Keratinocyte (primary cell): ENCODE measurements around the gene CAPN5. TPM values are rescaled to one million over a fixed set of nuclear protein-coding genes. Genes with fewer than 3 reads are reported as not detected.

Experiments used
- DNase-seq: peaks from one replicate; pipeline ENCODE4 v3.0.0-alpha.2; 2011; ENCODE audit warnings: low read depth, missing footprints, low spot score
- FAIRE-seq: peaks from 2 replicates; lab custom pipeline; 2011; peaks lifted over from hg19 to GRCh38; lab: Jason Lieb, UNC
- H2AFZ ChIP-seq: 2 replicates; pipeline ENCODE4 v1.6.0; 2012; ENCODE audit warnings: low read length, control low read depth, inconsistent platforms; ENCODE audit not compliant: control insufficient read depth
- H3K27ac ChIP-seq: 2 replicates; pipeline ENCODE4 v1.5.1; 2011; ENCODE audit warnings: low read length; ENCODE audit not compliant: control insufficient read depth, insufficient read depth
- H3K27me3 ChIP-seq: 3 replicates; pipeline ENCODE4 v1.6.0; 2011; ENCODE audit warnings: low read length; ENCODE audit not compliant: control insufficient read depth, insufficient read depth; ENCODE audit errors: extremely low read depth
- H3K36me3 ChIP-seq, 2 experiments: 2 replicates in 1 of 2; 3 replicates in 1 of 2; pipeline ENCODE4 v1.5.1; 2011; ENCODE audit warnings: low read length in 2 of 2, mild to moderate bottlenecking in 1 of 2; ENCODE audit not compliant: control insufficient read depth in 2 of 2, insufficient read depth in 2 of 2; ENCODE audit errors: extremely low read depth in 1 of 2
- H3K4me1 ChIP-seq: 3 replicates; pipeline ENCODE4 v1.5.1; 2011; ENCODE audit warnings: low read length; ENCODE audit not compliant: control insufficient read depth, insufficient read depth; ENCODE audit errors: extremely low read depth
- H3K4me2 ChIP-seq: 3 replicates; pipeline ENCODE4 v1.6.0; 2011; ENCODE audit warnings: low read depth, low read length; ENCODE audit not compliant: control insufficient read depth, insufficient read depth; ENCODE audit errors: extremely low read depth
- H3K4me3 ChIP-seq, 3 experiments: fragments of 200-600 bp in 1 of 3; sonication (generic) in 1 of 3; 2 replicates in 2 of 3; 3 replicates in 1 of 3; pipeline ENCODE4 v1.5.1; 2011 to 2016; ENCODE audit warnings: low read length in 3 of 3, mild to moderate bottlenecking in 3 of 3, control low read depth in 2 of 3, inconsistent platforms in 1 of 3, low read depth in 1 of 3, mixed read lengths in 1 of 3, mixed run types in 1 of 3, moderate library complexity in 1 of 3; ENCODE audit not compliant: control insufficient read depth in 2 of 3, insufficient read depth in 2 of 3; ENCODE audit errors: extremely low read depth in 1 of 3
- H3K79me2 ChIP-seq: 2 replicates; pipeline ENCODE4 v1.6.0; 2012; ENCODE audit warnings: low read length; ENCODE audit not compliant: control insufficient read depth, insufficient read depth
- H3K9ac ChIP-seq: 3 replicates; pipeline ENCODE4 v1.6.0; 2011; ENCODE audit warnings: low read length; ENCODE audit not compliant: control insufficient read depth, insufficient read depth; ENCODE audit errors: extremely low read depth
- H3K9me1 ChIP-seq: 3 replicates; pipeline ENCODE4 v1.6.0; 2011; ENCODE audit warnings: low read length; ENCODE audit not compliant: control insufficient read depth, insufficient read depth; ENCODE audit errors: extremely low read depth
- H3K9me3 ChIP-seq: 2 replicates; pipeline ENCODE4 v1.5.1; 2012; ENCODE audit warnings: low read depth, low read length; ENCODE audit not compliant: control insufficient read depth
- H4K20me1 ChIP-seq: 3 replicates; pipeline ENCODE4 v1.6.0; 2011; ENCODE audit warnings: low read length; ENCODE audit not compliant: control insufficient read depth, insufficient read depth; ENCODE audit errors: extremely low read depth
- EZH2 ChIP-seq: IDR thresholded peaks from one replicate; pipeline ENCODE4 v1.6.1; 2012; ENCODE audit warnings: inconsistent platforms, mild to moderate bottlenecking, low read length, moderate library complexity
- dilution Hi-C: fragments of 300-500 bp; cut with MboI; formaldehyde crosslinking; loops from one replicate; pipeline ENCODE4 v1.7.0; 2020; ENCODE audit warnings: low sequenced_read_pairs; ENCODE audit not compliant: extremely low pct_ligation_motif_present
- polyA plus RNA-seq, 5 experiments: library from polyadenylated mRNA; depleted of rRNA in 3 of 5; stranded (reverse) in 3 of 5; stranded (forward) in 1 of 5; unstranded in 1 of 5; fragments of >200 nt; gene quantifications; 1 replicate in 1 of 5; 2 replicates in 3 of 5; 3 replicates in 1 of 5; pipeline versions ENCODE4 v1.2.1 to v1.2.3, GENCODE V29; 2011 to 2012; ENCODE audit warnings: missing spikeins in 2 of 5, low read depth in 1 of 5, low replicate concordance in 1 of 5
- TF ChIP-seq, protein P1 (sequence below), 3 experiments: IDR thresholded peaks in 1 of 3; conservative IDR thresholded peaks in 1 of 3; optimal IDR thresholded peaks in 1 of 3; 2 replicates in 2 of 3; 3 replicates in 1 of 3; pipeline versions ENCODE3 to v1.5.1; 2011; ENCODE audit warnings: low read length in 3 of 3, mild to moderate bottlenecking in 3 of 3, moderate library complexity in 2 of 3, control low read depth in 1 of 3, inconsistent platforms in 1 of 3; ENCODE audit not compliant: insufficient read depth in 2 of 3; ENCODE audit errors: extremely low read depth in 1 of 3

Gene CAPN5
- polyA plus RNA-seq, 1 donor (not counting 4 experiments of a cell fraction or from before 2014, with no cell fraction given): 1.2 TPM

- dilution Hi-C loops: no loop called here
- Histone ChIP-seq H3K9me3 (no peaks in the 10 kb centered on the region), H2AFZ (peak overlapping the region; percentile 3), H4K20me1 (no peaks in the 10 kb centered on the region), H3K4me3 (peak overlapping the region; percentile 8 to 58 (median 11)), H3K27me3 (no peaks in the 10 kb centered on the region), H3K79me2 (no peaks in the 10 kb centered on the region), H3K27ac (no peak overlapping the region), H3K9me1 (no peaks in the 10 kb centered on the region), H3K9ac (no peak overlapping the region), H3K4me1 (peaks cover 5% of the 10 kb centered on the region), H3K36me3 (no peaks in the 10 kb centered on the region), H3K4me2 (peak overlapping the region; percentile 71)
- no peak for TF ChIP-seq EZH2
- TF ChIP-seq, protein P1, sequence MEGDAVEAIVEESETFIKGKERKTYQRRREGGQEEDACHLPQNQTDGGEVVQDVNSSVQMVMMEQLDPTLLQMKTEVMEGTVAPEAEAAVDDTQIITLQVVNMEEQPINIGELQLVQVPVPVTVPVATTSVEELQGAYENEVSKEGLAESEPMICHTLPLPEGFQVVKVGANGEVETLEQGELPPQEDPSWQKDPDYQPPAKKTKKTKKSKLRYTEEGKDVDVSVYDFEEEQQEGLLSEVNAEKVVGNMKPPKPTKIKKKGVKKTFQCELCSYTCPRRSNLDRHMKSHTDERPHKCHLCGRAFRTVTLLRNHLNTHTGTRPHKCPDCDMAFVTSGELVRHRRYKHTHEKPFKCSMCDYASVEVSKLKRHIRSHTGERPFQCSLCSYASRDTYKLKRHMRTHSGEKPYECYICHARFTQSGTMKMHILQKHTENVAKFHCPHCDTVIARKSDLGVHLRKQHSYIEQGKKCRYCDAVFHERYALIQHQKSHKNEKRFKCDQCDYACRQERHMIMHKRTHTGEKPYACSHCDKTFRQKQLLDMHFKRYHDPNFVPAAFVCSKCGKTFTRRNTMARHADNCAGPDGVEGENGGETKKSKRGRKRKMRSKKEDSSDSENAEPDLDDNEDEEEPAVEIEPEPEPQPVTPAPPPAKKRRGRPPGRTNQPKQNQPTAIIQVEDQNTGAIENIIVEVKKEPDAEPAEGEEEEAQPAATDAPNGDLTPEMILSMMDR (optimal IDR thresholded peaks at IDR 0.05 in 1 of 3, IDR thresholded peaks at IDR 0.05 in 1 of 3, conservative IDR thresholded peaks at IDR 0.05 in 1 of 3; ENCODE audit: extremely low read depth in 1 of 3, insufficient read depth in 2 of 3, low read length in 3 of 3): peak; percentile 84 to 100 (median 92)
- no peak for FAIRE-seq
- no peak for DNase-seq
Observed at GRCh38 chr11:77127235-77127911, 60.6 kb downstream of the CAPN5 start.

DNA sequence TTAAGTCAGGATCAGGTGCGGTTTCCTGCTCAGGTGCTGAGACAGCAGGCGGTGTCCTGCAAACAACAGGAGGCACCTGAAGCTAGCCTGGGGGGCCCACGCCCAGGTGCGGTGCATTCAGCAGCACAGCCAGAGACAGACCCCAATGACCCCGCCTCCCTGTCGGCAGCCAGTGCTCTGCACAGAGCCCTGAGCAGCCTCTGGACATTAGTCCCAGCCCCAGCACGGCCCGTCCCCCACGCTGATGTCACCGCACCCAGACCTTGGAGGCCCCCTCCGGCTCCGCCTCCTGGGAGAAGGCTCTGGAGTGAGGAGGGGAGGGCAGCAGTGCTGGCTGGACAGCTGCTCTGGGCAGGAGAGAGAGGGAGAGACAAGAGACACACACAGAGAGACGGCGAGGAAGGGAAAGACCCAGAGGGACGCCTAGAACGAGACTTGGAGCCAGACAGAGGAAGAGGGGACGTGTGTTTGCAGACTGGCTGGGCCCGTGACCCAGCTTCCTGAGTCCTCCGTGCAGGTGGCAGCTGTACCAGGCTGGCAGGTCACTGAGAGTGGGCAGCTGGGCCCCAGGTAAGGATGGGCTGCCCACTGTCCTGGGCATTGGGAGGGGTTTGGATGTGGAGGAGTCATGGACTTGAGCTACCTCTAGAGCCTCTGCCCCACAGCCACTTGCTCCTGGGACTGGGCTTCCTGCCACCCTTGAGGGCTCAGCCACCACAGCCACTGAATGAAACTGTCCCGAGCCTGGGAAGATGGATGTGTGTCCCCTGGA is 61.3 kb downstream of the CAPN5 start, which contains the start of gene MYO7A:
MYO7A (plus strand) TSS at position 327 of the 772 bp plus-strand sequence. CDS start 2,389 bp downstream, outside the sequence.
- Histone ChIP-seq H3K9me1 (no peaks in the 10 kb centered on the region), H3K4me2 (peak within 1 kb of the TSS; percentile 71), H3K27ac (no peak within 1 kb of the TSS), H3K79me2 (no peaks in the 10 kb centered on the region), H3K9me3 (no peaks in the 10 kb centered on the region), H3K9ac (no peak within 1 kb of the TSS), H2AFZ (peak within 1 kb of the TSS; percentile 3), H3K27me3 (no peaks in the 10 kb centered on the region), H3K36me3 (no peaks in the 10 kb centered on the region), H3K4me1 (peaks cover 5% of the 10 kb centered on the region), H3K4me3 (peak within 1 kb of the TSS; percentile 8 to 58 (median 11)), H4K20me1 (no peaks in the 10 kb centered on the region)
- dilution Hi-C loops: no loop called here
- FAIRE-seq (no peak), DNase-seq (no peak)
- no peak for TF ChIP-seq EZH2
- TF ChIP-seq, protein P1 (optimal IDR thresholded peaks at IDR 0.05 in 1 of 3, IDR thresholded peaks at IDR 0.05 in 1 of 3, conservative IDR thresholded peaks at IDR 0.05 in 1 of 3; ENCODE audit: extremely low read depth in 1 of 3, insufficient read depth in 2 of 3, low read length in 3 of 3): no peak
